Gastroesophageal sphincter (tissue), 4 donors: Measurements from ENCODE around the gene P3H3. TPM values are rescaled to one million over a fixed set of nuclear protein-coding genes. Genes with fewer than 3 reads are reported as not detected.
A peak's percentile ranks its signal among the peaks of the same experiment; 100 is the strongest.

Experiments used
- ATAC-seq: fragments of 150-250 bp; one replicate; pipeline ENCODE4 v1.9.1; 2016; ENCODE audit warnings: mild to moderate bottlenecking, moderate library complexity
- H3K27ac ChIP-seq, 4 donors: fragments of 200-600 bp; sonication (generic) in 3 of 4; 1 replicate in 3 of 4; 2 replicates in 1 of 4; pipeline ENCODE4 v1.5.1; 2016 to 2019
- H3K27me3 ChIP-seq: fragments of 200-600 bp; sonication (generic); one replicate; pipeline ENCODE4 v1.5.1; 2019
- H3K36me3 ChIP-seq, 2 donors: fragments of 200-600 bp; sonication (generic); one replicate each; pipeline ENCODE4 v1.5.1; 2019; ENCODE audit warnings: control low read depth in 1 of 2
- H3K4me1 ChIP-seq, 3 donors: fragments of 200-600 bp; sonication (generic); 1 replicate in 2 of 3; 2 replicates in 1 of 3; pipeline ENCODE4 v1.5.1; 2016 to 2019; ENCODE audit warnings: control low read depth in 2 of 3
- H3K4me3 ChIP-seq, 2 donors: fragments of 200-600 bp; sonication (generic); one replicate each; pipeline ENCODE4 v1.5.1; 2019; ENCODE audit warnings: mild to moderate bottlenecking in 1 of 2, moderate library complexity in 1 of 2
- H3K9me3 ChIP-seq, 3 donors: fragments of 200-600 bp; sonication (generic); one replicate each; pipeline ENCODE4 v1.5.1; 2017 to 2019; ENCODE audit warnings: control low read depth in 2 of 3
- CTCF ChIP-seq, 4 experiments: fragments of 200-600 bp in 2 of 4; fragments of 450-650 bp in 2 of 4; sonication (generic) in 1 of 4; IDR thresholded peaks; one replicate each; pipeline ENCODE4 v1.5.1; 2017 to 2019; ENCODE audit warnings: antibody characterized with exemption in 4 of 4, mild to moderate bottlenecking in 2 of 4, moderate library complexity in 2 of 4
- EP300 ChIP-seq: sonication (generic); formaldehyde crosslinking; IDR thresholded peaks from one replicate; pipeline ENCODE4 v1.6.1; 2017; ENCODE audit warnings: antibody characterized with exemption, mild to moderate bottlenecking
- POLR2A ChIP-seq, 2 donors: fragments of 450-650 bp; IDR thresholded peaks; one replicate each; pipeline ENCODE4 v1.6.1; 2017; ENCODE audit warnings: antibody characterized with exemption in 2 of 2, mild to moderate bottlenecking in 2 of 2, moderate library complexity in 1 of 2
- POLR2AphosphoS5 ChIP-seq: sonication (generic); formaldehyde crosslinking; IDR thresholded peaks from one replicate; pipeline ENCODE4 v1.6.1; 2017; ENCODE audit warnings: antibody characterized with exemption
- WGBS, 2 donors: methylation state at CpG; one replicate each; pipeline ENCODE4 v1.1.5; 2018; ENCODE audit warnings: low coverage in 1 of 2; 5-methylcytosine and 5-hydroxymethylcytosine counted together
- total RNA-seq, 4 donors: library from RNA; depleted of rRNA; stranded (reverse); fragments of >200 nt; gene quantifications; one replicate each; pipeline ENCODE4 v1.1.0, GENCODE V29; 2016

P3H3 gene
- total RNA-seq, 4 donors from 2014 or later, result 17.3 to 28.3 (median 23.0) TPM

GRCh38 chr12:6829536-6830220, 1.5 kb downstream of the P3H3 start:
- Histone ChIP-seq H3K4me3 (peak overlapping the region; percentile 60 to 87), H3K36me3 (peaks cover 0 to 48% of the 10 kb centered on the region in 2 donors), H3K27me3 (peaks cover 5% of the 10 kb centered on the region), H3K4me1 (peaks cover 0 to 55% (median 33%) of the 10 kb centered on the region in 3 donors), H3K9me3 (no peaks in the 10 kb centered on the region), H3K27ac (peak overlapping the region in 3 of 4 donors; percentile 87 to 91 (median 87))
- no peak for ATAC-seq
- 60% methylated on average over 2 of the region's 19 CpGs; no CpG with 5 or more reads in 1 of the 2 donors for WGBS, 2 donors
- TF ChIP-seq POLR2A (IDR thresholded peaks at IDR 0.05) (no peak), CTCF (IDR thresholded peaks at IDR 0.05) (peak in 2 of 4 experiments; percentile 8 to 35)

GRCh38 chr12:6830286-6830890, 2.2 kb downstream of the P3H3 start:
- Histone ChIP-seq H3K4me3 (no peak overlapping the region), H3K36me3 (peaks cover 0 to 54% of the 10 kb centered on the region in 2 donors), H3K9me3 (no peaks in the 10 kb centered on the region), H3K4me1 (peaks cover 0 to 48% (median 28%) of the 10 kb centered on the region in 3 donors), H3K27ac (peak overlapping the region in 3 of 4 donors; percentile 87 to 91 (median 87)), H3K27me3 (no peaks in the 10 kb centered on the region)
- no peak for ATAC-seq
- 82 to 88% methylated on average over 4 to 6 of the region's 11 CpGs for WGBS, 2 donors
- no peak for TF ChIP-seq EP300
- no peak for TF ChIP-seq POLR2A (IDR thresholded peaks at IDR 0.05)
- no peak for TF ChIP-seq CTCF (IDR thresholded peaks at IDR 0.05)
- TF ChIP-seq POLR2AphosphoS5, result no peak

- Histone ChIP-seq H3K9me3 (no peaks in the 10 kb centered on the region), H3K4me1 (peaks cover 0 to 41% (median 22%) of the 10 kb centered on the region in 3 donors), H3K27ac (no peak overlapping the region), H3K4me3 (no peak overlapping the region), H3K27me3 (no peaks in the 10 kb centered on the region), H3K36me3 (peaks cover 0 to 54% of the 10 kb centered on the region in 2 donors)
- ATAC-seq, result no peak
- WGBS, 2 donors, result 90 to 94% methylated on average over 2 to 3 of the region's 6 CpGs
- TF ChIP-seq EP300, result no peak
- TF ChIP-seq CTCF (IDR thresholded peaks at IDR 0.05), result no peak
- TF ChIP-seq POLR2AphosphoS5, result no peak
- no peak for TF ChIP-seq POLR2A (IDR thresholded peaks at IDR 0.05)
Observed at GRCh38 chr12:6830999-6831398, 2.8 kb downstream of the P3H3 start.

- peaks cover 0 to 58% of the 10 kb centered on the region in 2 donors for H3K36me3 ChIP-seq
- TF ChIP-seq CTCF (IDR thresholded peaks at IDR 0.05), result no peak
- TF ChIP-seq EP300, result no peak
- no peak for TF ChIP-seq POLR2A (IDR thresholded peaks at IDR 0.05)
- no peak for TF ChIP-seq POLR2AphosphoS5
- no peak overlapping the region for H3K4me3 ChIP-seq
- H3K4me1 ChIP-seq, result peaks cover 0 to 36% (median 22%) of the 10 kb centered on the region in 3 donors
- H3K9me3 ChIP-seq, result no peaks in the 10 kb centered on the region
- 74 to 76% methylated on average over 5 of the region's 12 CpGs for WGBS, 2 donors
- no peak for ATAC-seq
- no peak overlapping the region for H3K27ac ChIP-seq
- no peaks in the 10 kb centered on the region for H3K27me3 ChIP-seq
Observed at GRCh38 chr12:6831450-6831995, 3.3 kb downstream of the P3H3 start.
